VCaP (cell line): ENCODE measurements around the gene MACROD2.

Source experiments
- H3K27ac ChIP-seq: fragments of 450-650 bp; 2 replicates; pipeline ENCODE4 v1.5.1; 2017
- TF ChIP-seq, protein P1 (sequence below): fragments of 450-650 bp; conservative IDR thresholded peaks from 2 replicates; pipeline ENCODE4 v1.5.1; 2017; ENCODE audit warnings: mild to moderate bottlenecking, moderate library complexity

The MACROD2 gene

DNA sequence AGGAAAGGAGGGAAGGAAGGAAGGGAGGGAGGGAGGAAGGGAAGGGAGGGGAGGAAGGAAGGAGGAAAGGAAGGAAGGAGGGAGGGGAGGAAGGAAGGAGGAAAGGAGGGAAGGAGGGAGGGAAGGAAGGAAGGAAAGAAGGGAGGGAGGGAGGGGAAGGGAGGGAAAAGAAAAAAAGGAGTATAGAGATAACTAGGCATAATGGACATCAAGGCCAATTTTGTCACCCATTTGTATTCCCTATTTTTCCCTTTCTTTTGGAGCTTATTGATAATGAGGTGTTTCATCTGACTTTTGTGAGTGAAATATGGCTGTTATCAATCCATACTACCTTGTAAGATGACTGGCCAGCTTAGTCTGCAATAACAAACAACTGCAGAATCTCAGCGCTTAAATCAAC lies 624.1 kb downstream of the MACROD2 start:
- TF ChIP-seq, protein P1, sequence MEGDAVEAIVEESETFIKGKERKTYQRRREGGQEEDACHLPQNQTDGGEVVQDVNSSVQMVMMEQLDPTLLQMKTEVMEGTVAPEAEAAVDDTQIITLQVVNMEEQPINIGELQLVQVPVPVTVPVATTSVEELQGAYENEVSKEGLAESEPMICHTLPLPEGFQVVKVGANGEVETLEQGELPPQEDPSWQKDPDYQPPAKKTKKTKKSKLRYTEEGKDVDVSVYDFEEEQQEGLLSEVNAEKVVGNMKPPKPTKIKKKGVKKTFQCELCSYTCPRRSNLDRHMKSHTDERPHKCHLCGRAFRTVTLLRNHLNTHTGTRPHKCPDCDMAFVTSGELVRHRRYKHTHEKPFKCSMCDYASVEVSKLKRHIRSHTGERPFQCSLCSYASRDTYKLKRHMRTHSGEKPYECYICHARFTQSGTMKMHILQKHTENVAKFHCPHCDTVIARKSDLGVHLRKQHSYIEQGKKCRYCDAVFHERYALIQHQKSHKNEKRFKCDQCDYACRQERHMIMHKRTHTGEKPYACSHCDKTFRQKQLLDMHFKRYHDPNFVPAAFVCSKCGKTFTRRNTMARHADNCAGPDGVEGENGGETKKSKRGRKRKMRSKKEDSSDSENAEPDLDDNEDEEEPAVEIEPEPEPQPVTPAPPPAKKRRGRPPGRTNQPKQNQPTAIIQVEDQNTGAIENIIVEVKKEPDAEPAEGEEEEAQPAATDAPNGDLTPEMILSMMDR = no peak
- no peak overlapping the region for H3K27ac ChIP-seq

DNA sequence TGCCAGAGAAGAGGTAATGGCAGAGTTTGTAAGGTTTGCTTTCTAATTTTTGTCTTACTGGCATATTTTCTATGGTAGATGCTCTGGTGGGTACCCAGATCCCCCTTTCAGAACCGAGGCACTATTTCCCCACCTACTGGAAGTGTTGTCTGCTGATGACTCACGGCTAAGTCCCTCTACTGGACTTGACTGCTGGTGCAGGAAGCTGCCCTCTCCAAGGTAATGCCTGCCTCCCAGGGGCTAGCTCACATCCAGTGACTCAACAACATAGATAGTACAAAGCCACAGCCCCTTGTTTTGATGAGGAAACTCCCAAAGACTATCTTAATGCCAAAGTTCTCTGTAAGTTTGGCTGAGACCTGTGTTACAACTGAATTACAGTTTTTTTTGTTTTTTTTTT lies 627.5 kb downstream of the MACROD2 start:
- no peak overlapping the region for H3K27ac ChIP-seq
- TF ChIP-seq, protein P1 = no peak

DNA sequence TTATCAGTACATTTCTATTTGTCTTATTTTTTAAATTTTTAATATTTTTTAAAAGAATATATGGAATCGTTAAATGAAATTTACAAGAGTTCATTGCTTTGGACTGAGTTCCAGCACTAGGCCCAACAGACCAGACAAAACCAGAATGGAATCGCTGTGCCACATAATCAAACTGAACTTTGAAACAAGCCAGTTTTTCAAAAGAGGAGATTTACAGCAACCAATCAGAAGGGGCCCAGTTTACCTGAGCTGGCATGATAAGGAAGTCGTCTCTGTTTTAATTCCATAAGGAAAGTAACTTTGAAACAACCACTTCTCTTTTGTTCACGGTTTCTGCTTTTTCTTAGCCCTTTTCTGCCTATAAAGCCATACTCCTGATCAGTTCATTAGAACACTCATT lies 635.7 kb downstream of the MACROD2 start:
- no peak overlapping the region for H3K27ac ChIP-seq
- TF ChIP-seq, protein P1 = no peak

DNA sequence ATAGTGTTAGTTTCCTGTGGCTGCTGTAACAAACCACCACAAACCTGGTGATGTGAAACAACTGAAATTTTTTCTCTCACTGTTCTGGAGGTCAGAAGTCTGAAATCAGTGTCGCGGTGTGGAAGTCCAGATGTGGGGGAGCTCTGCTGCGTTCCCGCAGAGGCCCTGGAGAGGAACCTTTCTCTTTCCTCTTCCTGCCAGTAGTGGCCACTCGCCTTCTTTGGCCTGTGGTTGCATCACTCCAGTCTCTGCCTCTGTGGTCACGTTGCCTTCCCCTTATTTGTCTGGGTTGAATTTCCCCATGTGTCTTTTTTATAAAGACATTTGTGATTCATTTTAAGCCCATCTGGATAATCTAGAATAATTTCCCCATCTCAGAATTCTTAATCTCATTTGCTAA lies 637.6 kb downstream of the MACROD2 start:
- TF ChIP-seq, protein P1 = no peak
- no peak overlapping the region for H3K27ac ChIP-seq

DNA sequence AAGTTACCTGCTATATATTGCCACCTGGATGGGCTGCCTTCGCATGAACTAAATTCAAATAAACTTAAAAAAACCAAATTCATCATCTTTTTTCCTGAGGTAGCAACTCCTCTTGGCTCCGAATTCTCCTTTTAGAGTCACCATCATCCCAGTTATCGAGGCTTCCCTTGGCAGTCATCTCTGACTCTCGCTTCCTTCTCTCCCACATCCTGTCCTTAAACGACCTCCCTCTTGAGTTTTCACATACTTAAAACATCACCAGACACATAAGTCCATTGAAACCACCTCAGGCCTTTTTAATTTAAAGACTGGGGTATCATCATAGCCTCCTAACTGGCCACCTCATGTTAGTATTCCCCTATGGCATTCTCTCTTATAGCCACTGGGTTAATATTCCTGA lies 638.2 kb downstream of the MACROD2 start:
- no peak overlapping the region for H3K27ac ChIP-seq
- TF ChIP-seq, protein P1 = no peak

DNA sequence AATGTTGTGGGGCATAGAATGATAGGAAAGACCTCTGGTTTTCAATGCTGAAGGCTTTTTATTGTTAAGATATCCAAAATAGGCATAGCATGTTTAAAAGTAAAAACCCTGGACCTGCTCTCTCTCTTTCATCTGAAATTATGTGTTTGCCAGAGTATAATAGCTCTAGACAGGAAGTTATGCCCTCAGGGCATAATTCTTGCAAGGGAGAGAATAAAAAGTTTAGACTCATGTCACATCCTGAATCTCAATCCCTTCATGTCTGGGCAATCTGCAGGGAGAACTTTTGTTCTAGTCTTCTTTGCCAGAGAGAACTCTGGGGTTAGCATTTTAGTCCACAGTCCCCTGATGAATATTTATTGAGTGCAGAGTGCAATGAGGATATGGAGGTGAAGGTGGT lies 639.3 kb downstream of the MACROD2 start:
- TF ChIP-seq, protein P1 = no peak
- no peak overlapping the region for H3K27ac ChIP-seq

DNA sequence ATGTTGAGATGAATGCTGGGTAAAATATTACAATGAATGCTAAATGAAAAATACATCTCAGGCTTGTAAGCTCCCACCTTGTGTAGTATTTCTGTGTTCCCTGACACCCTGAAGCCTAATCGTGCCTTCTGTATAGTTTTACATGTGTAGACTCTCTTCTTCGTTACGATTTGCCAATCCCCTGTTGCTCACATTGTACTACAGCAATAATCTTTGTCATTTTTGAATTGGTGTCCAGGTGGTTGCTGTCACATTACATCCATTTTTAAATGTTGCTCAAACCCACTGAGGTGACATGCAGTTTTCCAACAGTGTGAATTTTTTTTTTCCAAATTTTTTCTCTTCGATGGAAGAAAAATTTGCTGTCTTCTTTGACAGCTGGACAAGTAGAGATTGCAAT lies 642.1 kb downstream of the MACROD2 start:
- TF ChIP-seq, protein P1 = no peak
- H3K27ac ChIP-seq = no peak overlapping the region

DNA sequence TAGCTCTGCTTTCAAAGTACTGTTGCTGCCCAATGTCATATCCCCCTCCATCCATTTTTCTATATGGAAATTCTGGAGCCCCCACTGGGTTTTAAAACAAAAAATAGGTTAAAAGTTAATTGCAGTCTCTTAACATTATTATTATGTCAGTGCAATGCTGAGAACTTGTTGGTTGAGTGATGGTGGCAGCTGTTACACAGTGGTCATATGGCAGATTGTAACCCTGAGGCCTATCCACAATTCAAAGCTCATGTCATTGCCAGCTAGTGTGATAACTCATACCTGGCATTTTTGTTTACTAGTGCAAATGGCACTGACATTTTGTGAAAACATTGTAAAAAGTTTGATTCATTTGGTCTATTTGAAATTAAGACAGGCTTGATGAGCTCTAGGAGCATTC lies 647.8 kb downstream of the MACROD2 start:
- no peak overlapping the region for H3K27ac ChIP-seq
- TF ChIP-seq, protein P1 = no peak
